ENCODE data around the gene SLC35F5. TPM values are rescaled to one million over a fixed set of nuclear protein-coding genes. Genes with fewer than 3 reads are reported as not detected.
"Not testable (repeated sequence)": the region's sequence is repeated elsewhere in the genome, so short reads cannot be mapped to it uniquely, and the experiment has no call there.

SLC35F5 gene
- total RNA-seq, 1 donor from 2014 or later: 54.0 TPM

DNA sequence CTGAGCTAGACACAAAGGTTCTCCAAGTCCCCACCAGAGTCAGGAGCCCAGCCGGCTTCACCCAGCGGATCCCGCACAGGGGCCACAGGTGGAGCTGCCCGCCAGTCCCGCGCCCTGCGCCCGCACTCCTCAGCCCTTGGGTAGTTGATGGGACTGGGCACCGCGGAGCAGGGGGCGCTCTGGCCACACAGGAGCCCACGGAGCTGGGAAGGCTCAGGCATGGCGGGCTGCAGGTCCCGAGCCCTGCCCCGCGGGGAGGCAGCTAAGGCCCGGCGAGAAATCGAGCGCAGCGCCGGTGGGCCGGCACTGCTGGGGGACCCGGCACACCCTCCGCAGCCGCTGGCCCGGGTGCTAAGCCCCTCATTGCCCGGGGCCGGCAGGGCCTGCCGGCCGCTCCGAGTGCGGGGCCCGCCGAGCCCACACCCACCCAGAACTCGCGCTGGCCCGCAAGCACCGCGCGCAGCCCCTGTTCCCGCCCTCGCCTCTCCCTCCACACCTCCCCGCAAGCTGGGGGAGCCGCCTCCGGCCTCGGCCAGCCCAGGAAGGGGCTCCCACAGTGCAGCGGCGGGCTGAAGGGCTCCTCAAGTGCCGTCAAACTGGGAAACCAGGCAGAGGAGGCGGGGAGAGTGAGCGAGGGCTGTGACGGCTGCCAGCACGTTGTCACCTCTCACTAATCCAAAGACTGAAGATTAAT lies 52.0 kb downstream of the SLC35F5 start:
- intact Hi-C loops (cut with DNase I); ATAC-seq; DNase-seq (ENCODE audit: missing footprints): not testable (repeated sequence)

DNA sequence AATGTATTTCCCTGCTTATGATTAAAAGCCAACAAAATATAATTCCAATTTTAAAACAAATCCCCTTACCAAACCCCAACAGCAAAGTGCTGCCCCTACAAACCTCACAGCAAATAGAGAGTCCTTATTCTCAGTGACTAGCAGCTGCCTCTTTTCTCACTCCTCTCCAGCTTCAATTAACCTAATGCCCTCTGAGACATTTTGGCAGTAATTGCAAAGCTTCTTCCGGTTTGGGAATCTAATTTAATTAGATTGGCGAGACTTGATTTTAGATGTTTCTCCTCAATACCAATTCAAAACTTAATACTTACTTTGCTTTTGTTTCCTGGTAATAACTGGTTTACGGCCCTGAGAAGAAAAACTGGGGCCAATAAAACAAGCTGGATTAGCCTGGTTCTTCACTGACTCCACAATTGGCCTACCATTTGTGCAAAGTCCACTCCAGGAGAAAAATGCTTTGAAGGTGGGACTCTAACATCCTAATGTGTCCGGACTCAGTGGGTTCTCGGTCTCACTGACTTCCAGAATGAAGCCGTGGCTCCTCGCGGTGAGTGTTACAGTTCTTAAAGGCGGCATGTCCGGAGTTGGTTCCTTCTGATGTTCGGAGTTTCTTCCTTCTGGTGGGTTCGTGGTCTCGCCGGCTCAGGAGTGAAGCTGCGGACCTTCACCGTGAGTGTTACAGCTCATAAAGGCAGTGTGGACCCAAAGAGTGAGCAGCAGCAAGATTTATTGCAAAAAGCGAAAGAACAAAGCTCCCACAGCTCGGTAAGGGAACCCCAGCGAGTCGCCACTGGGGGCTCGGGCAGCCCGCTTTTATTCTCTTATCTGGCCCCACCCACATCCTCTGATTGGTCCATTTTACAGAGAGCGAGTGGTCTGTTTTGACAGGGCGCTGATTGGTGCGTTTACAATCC lies 52.8 kb downstream of the SLC35F5 start:
- intact Hi-C loops (cut with DNase I): no loop called here
- ATAC-seq (no peak), DNase-seq (ENCODE audit: missing footprints) (no peak)

DNA sequence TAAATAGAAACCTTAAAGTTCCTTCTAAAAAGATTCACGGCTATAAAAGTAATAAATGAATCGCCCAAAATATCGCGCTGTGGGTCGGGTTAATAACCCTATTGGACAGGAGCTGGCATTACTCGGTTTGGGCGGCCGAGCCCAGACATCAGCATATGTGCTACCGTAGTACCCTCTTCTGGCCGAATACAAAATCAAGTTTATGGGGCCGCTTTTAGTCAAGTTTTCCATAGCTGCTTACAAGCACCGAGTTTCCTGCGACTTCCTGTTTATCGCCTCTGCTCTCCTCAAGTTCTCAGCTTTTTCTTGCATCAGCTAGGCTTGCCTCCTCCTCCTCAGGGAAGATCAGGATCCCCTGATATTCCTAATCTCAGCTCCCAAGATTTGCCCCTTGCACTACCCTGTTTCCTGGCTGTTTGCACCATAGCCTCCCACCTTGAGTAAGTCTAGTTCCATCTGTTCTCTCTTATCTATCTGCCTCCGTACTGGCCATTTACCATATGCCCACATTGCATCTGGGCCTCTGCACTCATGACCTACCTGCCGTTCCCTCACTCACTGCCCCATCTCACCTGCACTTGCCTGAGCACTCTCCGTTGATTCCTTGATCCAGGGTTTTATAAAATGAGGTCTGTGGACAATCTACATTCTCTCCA lies 56.1 kb downstream of the SLC35F5 start:
- DNase-seq (ENCODE audit: missing footprints) (peak; percentile 70), ATAC-seq (peak; percentile 83)
- intact Hi-C loops (cut with DNase I): no loop called here

DNA sequence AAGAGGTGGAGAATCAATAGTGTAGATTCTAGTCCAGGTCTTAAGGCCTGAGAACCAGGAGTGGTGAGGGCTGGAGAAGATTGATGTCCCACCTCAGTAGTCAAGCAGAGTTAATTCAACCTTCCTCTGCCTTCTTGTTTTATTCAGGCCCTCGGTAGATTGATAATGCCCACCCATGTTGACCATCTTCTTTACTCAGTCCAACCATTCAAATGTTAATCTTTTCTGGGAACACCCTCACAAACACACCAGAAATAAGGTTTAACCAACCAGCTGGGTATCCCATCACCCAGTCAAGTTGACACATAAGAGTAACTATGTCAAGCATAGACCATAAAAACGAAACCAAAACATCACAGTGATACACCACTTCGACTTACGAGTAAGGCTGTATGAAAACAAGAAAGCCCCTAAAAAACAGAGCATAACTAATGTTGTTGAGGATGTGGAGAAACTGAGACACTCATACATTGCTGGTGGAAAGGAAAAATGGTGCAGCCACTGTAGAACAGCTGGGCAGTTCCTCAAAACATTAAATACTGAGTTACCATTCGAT lies 57.5 kb downstream of the SLC35F5 start:
- intact Hi-C loops (cut with DNase I): no loop called here
- DNase-seq (ENCODE audit: missing footprints) (no peak), ATAC-seq (no peak)

DNA sequence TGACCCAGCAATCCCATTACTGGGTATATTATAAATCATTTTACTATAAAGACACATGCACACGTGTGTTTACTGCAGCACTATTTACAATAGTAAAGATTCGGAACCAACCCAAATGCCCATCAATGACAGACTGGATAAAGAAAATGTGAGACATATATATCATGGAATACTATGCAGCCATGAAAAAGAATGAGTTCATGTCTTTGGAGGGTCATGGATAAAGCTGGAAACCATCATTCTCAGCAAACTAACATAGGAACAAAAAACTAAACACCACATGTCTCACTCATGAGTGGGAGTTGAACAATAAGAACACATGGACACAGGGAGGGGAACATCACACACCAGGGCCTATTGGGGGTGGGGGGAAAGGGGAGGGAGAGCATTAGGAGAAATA lies 58.2 kb downstream of the SLC35F5 start:
- intact Hi-C loops (cut with DNase I); DNase-seq (ENCODE audit: missing footprints); ATAC-seq: not testable (repeated sequence)

DNA sequence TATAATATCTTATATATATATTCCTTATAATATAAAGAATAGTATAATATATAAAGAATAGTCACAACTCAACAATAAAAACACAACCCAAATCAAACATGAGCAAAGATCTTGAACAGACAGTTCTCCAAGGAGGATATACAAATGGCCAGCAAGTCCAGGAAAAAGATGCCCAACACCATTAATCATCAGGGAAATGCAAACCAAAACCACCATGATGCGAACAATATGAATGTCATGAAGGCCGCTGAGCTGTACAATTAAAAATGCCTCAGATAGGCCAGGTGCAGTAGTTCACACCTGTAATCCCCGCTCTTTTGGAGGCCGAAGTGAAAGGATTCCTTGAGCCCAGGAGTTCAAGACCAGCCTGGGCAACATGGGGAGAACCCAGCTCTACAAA lies 58.9 kb downstream of the SLC35F5 start:
- DNase-seq (ENCODE audit: missing footprints) (no peak), ATAC-seq (no peak)
- intact Hi-C loops (cut with DNase I): no loop called here

DNA sequence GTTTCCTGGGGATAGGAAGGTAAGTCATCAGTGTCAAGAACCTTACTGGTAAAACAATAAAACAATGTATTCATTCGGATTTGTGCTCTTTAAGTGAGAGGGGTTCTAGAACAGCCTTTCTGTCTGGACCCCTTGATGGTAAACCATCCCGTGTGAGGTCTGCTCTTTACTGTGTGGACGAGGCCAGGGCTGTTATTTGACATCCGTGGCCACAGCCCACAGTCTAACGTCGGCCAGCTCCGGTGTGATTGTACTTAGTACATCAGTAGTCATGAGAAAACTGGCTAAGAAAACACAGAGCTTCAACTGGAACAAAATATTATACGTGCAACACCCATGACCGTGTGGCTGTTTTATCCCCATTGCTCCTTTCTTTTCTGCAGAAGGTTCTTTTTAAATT lies 62.0 kb downstream of the SLC35F5 start:
- DNase-seq (ENCODE audit: missing footprints): no peak
- peak; percentile 35 for ATAC-seq
- intact Hi-C loops (cut with DNase I): no loop called here

DNA sequence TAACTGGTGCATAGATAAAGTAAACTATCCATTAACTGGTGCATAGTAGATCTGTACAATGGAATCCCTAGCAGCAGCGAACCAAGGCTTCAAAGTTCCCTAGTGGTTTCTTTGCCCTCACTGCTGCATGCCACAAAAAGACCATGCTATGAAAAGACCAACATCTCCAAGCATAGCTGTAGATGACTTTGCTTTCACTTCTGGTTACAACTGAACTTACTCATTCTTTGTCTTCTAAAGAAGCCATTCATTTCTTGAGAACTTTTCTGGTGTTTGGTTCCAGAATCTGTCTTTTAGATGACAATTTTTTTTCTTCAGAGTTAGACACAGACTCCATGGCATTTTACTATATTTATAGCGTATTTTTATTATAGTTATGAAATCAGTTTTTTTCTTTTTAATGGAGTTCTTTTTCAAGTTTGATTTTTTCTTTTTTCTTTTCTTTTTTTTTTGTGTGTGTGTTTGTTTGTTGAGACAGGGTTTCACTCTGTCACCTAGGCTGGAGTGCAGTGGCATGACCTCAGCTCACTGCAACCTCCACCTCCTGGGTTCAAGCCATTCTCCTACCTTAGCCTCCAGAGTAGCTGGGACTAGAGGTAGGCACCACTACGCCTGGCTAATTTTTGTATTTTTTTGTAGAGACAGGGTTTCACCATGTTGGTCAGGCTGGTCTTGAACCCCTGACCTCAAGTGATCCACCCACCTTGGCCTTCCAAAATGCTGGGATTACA lies 63.6 kb downstream of the SLC35F5 start:
- intact Hi-C loops (cut with DNase I): no loop called here
- no peak for DNase-seq (ENCODE audit: missing footprints)
- no peak for ATAC-seq

DNA sequence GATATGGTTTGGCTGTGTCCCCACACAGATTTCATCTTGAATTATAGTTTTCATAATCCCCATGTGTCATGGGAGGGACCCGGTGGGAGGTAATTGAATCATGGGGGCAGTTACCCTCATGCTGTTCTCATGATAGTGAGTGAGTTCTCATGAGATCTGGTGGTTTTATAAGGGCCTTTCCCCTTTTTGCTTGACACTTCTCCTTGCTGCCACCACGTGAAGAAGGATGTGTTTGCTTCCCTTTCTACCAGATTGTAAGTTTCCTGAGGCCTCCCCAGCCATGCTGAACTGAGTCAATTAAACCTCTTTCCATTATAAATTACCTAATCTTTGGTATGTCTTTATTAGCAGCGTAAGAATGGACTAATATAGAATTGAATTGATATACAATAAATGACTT lies 65.6 kb downstream of the SLC35F5 start:
- intact Hi-C loops (cut with DNase I); DNase-seq (ENCODE audit: missing footprints); ATAC-seq: not testable (repeated sequence)

DNA sequence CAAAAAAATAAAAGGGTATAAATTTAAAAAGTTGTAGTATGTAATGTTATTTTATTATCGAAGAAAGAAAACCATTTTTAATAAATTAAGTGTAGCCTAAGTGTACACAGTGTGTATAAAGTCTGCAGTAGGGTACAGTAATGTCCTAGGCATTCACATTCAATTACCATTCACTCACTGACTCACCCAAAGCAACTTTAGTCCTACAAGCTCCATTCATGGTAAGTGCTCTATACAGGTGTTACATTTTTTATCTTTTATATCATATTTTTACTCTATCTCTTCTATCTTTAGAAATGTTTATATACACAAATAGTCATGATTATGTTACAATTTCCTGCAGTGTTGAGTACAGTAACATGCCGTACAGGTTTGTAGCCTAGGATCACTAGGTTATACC lies 69.9 kb downstream of the SLC35F5 start:
- no peak for ATAC-seq
- intact Hi-C loops (cut with DNase I): no loop called here
- DNase-seq (ENCODE audit: missing footprints): no peak

DNA sequence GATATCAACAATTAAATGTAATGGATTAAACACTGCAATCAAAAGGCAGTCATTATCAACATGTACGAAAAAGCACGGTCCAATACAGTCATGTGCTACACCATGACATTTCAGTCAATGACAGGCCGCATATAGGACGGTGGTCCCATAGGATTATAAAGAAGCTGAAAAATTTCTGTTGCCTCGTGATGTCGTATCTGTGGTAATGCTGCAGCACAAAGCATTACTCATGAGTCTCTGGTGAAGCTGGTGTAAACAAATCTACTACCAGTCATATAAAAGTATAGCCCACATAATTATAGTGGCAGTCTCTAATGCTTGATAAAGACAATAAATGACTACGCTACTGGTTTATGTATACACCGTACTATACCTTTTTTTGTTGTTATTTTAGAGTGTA lies 71.0 kb downstream of the SLC35F5 start:
- intact Hi-C loops (cut with DNase I): no loop called here
- DNase-seq (ENCODE audit: missing footprints) (no peak), ATAC-seq (no peak)

DNA sequence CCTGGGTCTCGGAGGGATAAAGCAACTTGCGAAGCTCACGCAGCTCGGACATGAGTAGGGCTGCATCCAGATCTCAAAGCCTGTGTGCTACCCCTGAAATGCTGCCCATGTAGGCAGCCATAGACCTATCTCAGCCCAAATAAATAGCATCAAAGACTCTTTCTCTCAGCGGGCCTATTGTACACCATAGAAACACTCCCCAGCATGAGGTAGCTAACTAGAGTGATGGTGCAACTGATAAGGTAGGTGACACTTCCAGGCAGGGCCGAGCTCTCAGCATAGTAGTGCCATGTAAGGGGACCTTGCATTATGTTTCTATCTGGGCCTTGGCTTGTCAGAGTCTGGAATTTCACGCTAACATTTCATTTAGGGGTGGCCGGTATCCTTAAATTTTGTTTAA lies 77.0 kb downstream of the SLC35F5 start:
- DNase-seq (ENCODE audit: missing footprints) (no peak), ATAC-seq (no peak)
- intact Hi-C loops (cut with DNase I): loop anchor here (5.0 kb wide), 1 partner anchor 52 kb away; the partner anchor contains the start of gene RABL2A

DNA sequence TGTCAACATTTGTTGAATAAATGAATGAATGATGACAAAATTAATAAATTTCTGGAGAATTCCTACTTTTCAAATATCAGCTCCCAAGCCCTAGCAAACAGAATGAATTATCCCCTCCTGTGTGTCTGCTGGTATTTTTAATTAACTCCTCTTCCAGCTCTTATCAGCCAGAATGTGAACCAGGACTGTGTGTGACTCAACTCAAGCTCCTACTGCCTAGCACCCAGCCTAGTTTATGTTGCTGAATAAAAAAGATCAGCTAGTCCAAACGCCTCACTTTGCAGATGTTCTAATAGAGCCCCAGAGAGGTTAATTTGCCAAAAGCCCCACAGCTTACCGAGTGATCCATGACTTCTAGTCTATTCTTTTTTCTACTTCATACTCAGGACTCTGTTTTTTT lies 79.1 kb downstream of the SLC35F5 start:
- intact Hi-C loops (cut with DNase I): loop anchor here (5.0 kb wide), 1 partner anchor 50 kb away; the partner anchor contains the start of gene RABL2A
- ATAC-seq (peak; percentile 77), DNase-seq (ENCODE audit: missing footprints) (no peak)

DNA sequence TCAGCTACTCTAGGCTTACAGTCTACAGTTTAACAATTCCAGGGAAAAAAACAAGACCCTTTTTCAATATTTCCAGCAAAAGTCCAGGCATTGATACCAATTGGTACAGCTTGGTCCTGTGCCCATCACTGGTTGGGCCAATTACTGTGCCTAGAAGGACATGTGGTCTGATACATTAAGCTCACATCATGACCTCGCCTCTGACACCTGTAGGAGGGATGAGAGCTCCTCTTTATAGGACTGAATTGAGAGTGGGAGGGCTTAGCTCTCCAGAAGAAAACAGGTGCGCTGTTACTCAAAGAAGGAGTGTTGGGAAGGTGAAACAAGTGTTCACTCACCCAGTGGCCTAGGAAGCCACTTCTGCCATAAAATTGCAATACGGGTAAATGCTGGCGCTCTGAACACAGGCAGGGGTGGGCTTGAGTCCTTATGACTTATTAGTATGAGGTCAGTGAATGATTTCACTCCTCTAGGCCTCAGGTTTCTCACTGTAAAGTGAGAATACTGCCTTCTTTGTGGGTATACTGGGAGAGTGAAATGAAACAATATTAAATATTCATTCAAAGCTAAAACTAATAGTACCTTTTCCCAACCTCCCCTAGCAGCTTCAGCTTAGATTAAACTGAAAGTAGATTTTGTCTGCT lies 79.7 kb downstream of the SLC35F5 start:
- intact Hi-C loops (cut with DNase I): loop anchor here (5.0 kb wide), 1 partner anchor 49 kb away; the partner anchor contains the start of gene RABL2A
- no peak for ATAC-seq

DNA sequence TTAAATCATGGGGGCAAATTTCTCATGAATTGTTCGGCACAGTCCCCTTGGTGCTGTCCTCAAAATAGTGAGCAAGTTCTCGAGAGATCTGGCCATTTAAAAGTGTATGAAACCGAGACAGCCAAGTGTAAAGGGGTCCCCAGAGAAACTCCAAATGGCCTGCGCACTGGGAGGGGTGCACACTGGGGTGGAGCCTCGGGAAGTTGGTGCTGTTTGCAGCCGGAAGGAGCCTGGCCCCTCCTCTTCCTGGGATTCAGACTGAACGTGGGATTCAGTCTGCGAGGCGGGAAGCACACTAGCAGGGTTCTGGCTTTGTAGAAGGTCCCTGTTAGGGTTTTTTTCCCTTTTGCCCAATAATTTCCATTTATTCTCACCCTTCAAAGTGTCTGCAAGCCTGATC lies 80.6 kb downstream of the SLC35F5 start:
- intact Hi-C loops (cut with DNase I): loop anchor here (5.0 kb wide), 1 partner anchor 49 kb away; the partner anchor contains the start of gene RABL2A
- ATAC-seq (no peak), DNase-seq (ENCODE audit: missing footprints) (no peak)

More for the DNA sequence above, 79.7 kb downstream of the SLC35F5 start:
- no peak for DNase-seq (ENCODE audit: missing footprints)

DNA sequence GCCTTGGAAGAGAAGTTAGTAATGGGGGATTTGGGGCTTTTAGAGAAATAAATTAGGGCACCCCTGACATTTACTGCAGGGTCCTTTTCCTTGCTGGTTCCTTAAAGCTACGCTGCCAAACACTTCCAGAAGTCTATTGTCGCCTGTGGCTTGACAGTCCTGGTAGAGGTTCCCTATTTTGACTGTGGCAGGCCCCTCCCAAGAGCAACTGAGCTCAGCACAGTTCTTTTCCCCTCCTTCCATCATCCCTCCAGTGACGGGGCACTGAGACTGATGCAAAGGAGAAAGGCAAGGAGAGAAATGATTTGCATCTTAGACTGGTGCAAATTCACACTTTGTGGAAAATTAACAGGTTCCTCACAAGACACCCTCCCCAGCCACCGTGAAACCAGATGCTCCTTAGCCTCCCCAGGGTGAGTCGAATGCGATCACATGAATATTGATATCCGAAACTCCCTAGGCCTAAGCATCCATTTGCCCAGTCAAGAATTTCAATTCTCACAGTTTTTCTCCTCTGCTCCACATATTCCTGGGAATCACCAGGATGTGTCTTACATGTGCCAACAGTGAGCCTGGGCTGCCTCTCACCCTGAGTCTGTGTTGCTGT lies 84.0 kb downstream of the SLC35F5 start:
- intact Hi-C loops (cut with DNase I): no loop called here
- DNase-seq (ENCODE audit: missing footprints) (no peak), ATAC-seq (no peak)

DNA sequence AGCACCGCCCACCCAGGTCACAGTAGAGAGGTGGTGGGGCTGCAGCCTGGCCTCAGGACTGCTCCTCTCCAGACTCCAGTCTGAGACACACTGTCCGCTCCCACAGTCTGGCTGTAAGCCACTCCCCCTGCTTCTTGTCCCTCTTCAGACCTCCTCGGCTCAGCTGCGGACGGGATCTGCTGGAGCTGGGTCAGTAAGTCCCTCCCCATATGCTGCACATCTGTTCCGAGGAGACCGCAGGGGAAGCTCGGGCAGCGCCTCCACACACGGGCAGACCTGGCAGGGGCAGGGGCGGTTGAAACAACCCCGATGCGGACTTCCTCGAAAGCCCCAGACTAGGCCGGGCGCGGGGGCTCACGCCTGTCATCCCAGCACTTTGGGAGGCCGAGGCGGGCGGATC lies 87.4 kb downstream of the SLC35F5 start:
- ATAC-seq; DNase-seq (ENCODE audit: missing footprints); intact Hi-C loops (cut with DNase I): not testable (repeated sequence)
